Lung (tissue), 12 donors: ENCODE data around the gene TAOK1. TPM values are rescaled to one million over a fixed set of nuclear protein-coding genes. Genes with fewer than 3 reads are reported as not detected.

Experiments
- ATAC-seq: fragments of 200-7000 bp; cut with Tn5 transposase; one replicate; pipeline ENCODE4 v1.9.1; 2020; ENCODE audit warnings: moderate number of reproducible peaks; ENCODE audit not compliant: insufficient read depth, low FRiP score
- DNase-seq, 3 donors: peaks; one replicate each; pipeline ENCODE4 v3.0.0-alpha.2; 2013 to 2017
- H3K27ac ChIP-seq, 2 donors: one replicate each; pipeline ENCODE4 v1.5.1; 2013; ENCODE audit warnings: mild to moderate bottlenecking in 2 of 2, moderate library complexity in 2 of 2, control low read depth in 1 of 2, inconsistent platforms in 1 of 2, low read depth in 1 of 2, low read length in 1 of 2
- H3K27me3 ChIP-seq, 3 donors: one replicate each; pipeline ENCODE4 v1.5.1; 2013; ENCODE audit warnings: low read length in 2 of 3; ENCODE audit not compliant: control insufficient read depth in 3 of 3, insufficient read depth in 3 of 3
- H3K36me3 ChIP-seq, 4 donors: one replicate each; pipeline ENCODE4 v1.5.1; 2013; ENCODE audit warnings: low read length in 4 of 4, mild to moderate bottlenecking in 1 of 4, moderate library complexity in 1 of 4; ENCODE audit not compliant: control insufficient read depth in 4 of 4, insufficient read depth in 4 of 4
- H3K4me1 ChIP-seq, 5 donors: one replicate each; pipeline ENCODE4 v1.5.1; 2013; ENCODE audit warnings: low read length in 5 of 5, mild to moderate bottlenecking in 2 of 5, moderate library complexity in 1 of 5; ENCODE audit not compliant: control insufficient read depth in 5 of 5, insufficient read depth in 5 of 5
- H3K4me3 ChIP-seq: one replicate; pipeline ENCODE4 v1.5.1; 2013; ENCODE audit warnings: mild to moderate bottlenecking, control low read depth, moderate library complexity
- H3K9ac ChIP-seq, 2 donors: one replicate each; pipeline ENCODE4 v1.5.1; 2013; ENCODE audit warnings: low read length in 2 of 2, control low read depth in 1 of 2; ENCODE audit not compliant: insufficient read depth in 1 of 2
- H3K9me3 ChIP-seq, 4 donors: one replicate each; pipeline ENCODE4 v1.5.1; 2013; ENCODE audit warnings: low read length in 3 of 4, mild to moderate bottlenecking in 1 of 4, moderate library complexity in 1 of 4; ENCODE audit not compliant: control insufficient read depth in 4 of 4, insufficient read depth in 3 of 4
- WGBS, 2 donors: extraction: QIAGEN DNeasy Blood & Tissue Kit; methylation state at CpG; one replicate each; pipeline ENCODE4 v1.1.7; 2013; 5-methylcytosine and 5-hydroxymethylcytosine counted together
- polyA plus RNA-seq, 2 donors: library from polyadenylated mRNA; stranded (reverse); fragments of 200-250 nt; gene quantifications; one replicate each; pipeline ENCODE4 v1.2.1, GENCODE V29; 2013
- total RNA-seq, 2 donors: library from RNA; depleted of rRNA in 1 of 2; stranded (reverse); fragments of >200 nt in 1 of 2; gene quantifications; one replicate each; pipeline ENCODE4 v1.2.1, GENCODE V29; 2014 to 2021
- TF ChIP-seq, protein P1 (sequence below): IDR thresholded peaks from 2 replicates; pipeline ENCODE4 v1.5.1; 2012; ENCODE audit warnings: mild to moderate bottlenecking; ENCODE audit errors: control extremely low read depth, extremely low read depth
- donor health status: control.
- donor health status: control.
- donor health status: Bipolar disorder and iron deficiency.
- donor health status: healthy.
- donor health status: DM: yes; HTN: yes; CAD: no.

The TAOK1 gene
- total and polyA plus RNA-seq, 4 donors: 8.8 to 81.0 (median 37.3) TPM

DNA sequence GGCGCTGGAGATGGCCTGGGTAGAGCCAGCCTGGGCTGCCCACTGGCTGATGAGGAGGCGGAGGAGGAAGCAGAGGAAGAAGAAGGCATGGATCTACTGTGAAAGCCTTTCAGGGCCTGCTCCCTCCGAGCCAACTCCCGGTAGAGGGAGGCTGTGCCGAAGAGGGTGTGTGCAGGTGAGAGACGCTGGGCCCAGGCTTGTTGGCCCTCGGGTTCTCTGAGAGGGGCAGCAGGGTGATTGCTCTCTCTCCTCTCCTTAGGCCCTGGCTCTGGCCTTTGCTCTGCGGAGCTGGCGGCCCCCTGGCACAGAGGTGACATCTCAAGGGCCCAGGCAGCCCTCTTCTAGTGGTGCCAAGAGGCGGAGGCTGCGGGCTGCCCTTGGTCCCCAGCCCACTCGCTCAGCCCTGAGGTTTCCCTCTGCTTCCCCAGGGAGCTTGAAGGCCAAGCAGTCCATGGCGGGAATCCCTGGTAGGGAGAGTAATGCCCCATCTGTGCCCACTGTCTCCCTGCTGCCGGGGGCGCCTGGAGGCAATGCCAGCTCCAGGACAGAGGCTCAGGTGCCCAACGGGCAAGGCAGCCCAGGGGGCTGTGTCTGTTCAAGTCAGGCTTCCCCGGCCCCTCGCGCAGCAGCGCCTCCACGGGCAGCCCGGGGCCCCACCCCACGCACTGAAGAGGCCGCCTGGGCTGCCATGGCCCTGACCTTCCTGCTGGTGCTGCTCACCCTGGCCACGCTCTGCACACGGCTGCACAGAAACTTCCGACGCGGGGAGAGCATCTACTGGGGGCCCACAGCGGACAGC lies 181.9 kb downstream of the TAOK1 start:
- Histone ChIP-seq H3K9ac (no peak overlapping the region), H3K4me3 (no peak overlapping the region), H3K27me3 (no peaks in the 10 kb centered on the region), H3K36me3 (peaks cover 3 to 39% (median 18%) of the 10 kb centered on the region in 4 donors), H3K27ac (no peak overlapping the region), H3K9me3 (no peaks in the 10 kb centered on the region), H3K4me1 (peaks cover 0 to 22% (median 6%) of the 10 kb centered on the region in 5 donors)
- DNase-seq (no peak), ATAC-seq (no peak)
- TF ChIP-seq, protein P1, sequence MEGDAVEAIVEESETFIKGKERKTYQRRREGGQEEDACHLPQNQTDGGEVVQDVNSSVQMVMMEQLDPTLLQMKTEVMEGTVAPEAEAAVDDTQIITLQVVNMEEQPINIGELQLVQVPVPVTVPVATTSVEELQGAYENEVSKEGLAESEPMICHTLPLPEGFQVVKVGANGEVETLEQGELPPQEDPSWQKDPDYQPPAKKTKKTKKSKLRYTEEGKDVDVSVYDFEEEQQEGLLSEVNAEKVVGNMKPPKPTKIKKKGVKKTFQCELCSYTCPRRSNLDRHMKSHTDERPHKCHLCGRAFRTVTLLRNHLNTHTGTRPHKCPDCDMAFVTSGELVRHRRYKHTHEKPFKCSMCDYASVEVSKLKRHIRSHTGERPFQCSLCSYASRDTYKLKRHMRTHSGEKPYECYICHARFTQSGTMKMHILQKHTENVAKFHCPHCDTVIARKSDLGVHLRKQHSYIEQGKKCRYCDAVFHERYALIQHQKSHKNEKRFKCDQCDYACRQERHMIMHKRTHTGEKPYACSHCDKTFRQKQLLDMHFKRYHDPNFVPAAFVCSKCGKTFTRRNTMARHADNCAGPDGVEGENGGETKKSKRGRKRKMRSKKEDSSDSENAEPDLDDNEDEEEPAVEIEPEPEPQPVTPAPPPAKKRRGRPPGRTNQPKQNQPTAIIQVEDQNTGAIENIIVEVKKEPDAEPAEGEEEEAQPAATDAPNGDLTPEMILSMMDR: no peak
- WGBS, 2 donors: 64 to 67% methylated on average over 28 to 30 of the region's 30 CpGs

DNA sequence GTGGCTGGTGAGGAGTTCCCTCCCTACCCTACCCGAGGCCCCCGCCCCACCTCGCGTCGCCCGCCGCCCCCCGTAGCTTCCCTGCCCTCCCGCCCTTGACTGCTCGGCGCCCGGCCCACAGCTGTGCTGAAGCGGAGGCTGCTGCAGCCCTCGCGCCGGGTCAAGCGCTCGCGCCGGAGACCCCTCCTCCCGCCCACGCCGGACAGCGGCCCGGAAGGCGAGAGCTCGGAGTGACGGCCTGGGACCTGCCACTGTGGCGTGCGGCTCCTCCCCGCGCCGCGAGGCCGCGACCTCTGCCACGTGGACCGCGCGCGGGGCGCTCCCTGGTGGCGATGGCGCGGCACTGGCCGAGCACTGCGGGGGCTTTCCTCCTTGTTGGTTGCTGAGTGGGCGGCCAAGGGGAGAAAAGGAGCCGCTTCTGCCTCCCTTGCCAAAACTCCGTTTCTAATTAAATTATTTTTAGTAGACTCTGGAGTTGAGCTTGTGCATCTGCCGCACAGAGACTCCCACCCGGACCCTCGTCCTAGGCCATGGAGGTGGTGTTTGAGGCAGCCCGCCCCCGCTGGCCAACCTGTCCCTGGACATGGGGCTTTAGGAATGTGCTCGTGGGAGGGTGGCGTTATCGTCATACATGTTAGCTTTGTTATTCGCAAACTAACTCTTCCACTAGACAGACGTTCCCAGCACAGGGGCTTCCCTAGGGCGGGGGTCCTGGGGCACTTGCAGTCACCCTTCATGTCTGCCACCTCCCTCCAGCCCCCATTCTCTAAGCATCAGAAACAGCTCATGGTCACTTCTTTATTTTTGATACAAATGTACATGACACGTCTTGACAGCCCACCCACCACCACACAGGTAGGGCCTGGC lies 182.8 kb downstream of the TAOK1 start:
- 35 to 39% methylated on average over 53 to 62 of the region's 62 CpGs for WGBS, 2 donors
- H3K27me3 ChIP-seq: no peaks in the 10 kb centered on the region
- TF ChIP-seq, protein P1: no peak
- H3K9me3 ChIP-seq: no peaks in the 10 kb centered on the region
- H3K36me3 ChIP-seq: peaks cover 3 to 46% (median 18%) of the 10 kb centered on the region in 4 donors
- no peak overlapping the region for H3K9ac ChIP-seq
- DNase-seq (peak; percentile 53 to 58 (median 58)), ATAC-seq (no peak)
- no peak overlapping the region for H3K4me3 ChIP-seq
- H3K4me1 ChIP-seq: peaks cover 0 to 22% (median 6%) of the 10 kb centered on the region in 5 donors
- no peak overlapping the region for H3K27ac ChIP-seq

DNA sequence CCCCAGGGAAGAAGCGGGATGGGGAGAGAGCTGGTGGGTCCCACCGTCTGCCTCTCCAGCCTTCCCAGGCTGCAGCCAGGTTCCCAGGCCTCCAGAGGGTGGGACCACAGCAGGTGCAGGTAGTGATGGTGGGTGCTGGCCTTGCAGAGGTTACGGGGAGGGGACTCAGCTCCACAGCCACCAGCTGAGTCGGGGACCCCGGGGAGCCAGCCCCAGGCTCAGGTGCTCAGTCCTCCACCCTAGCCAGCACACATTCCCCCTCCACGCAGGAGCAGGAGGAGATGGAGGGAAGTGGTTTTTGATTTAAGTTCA lies 183.4 kb downstream of the TAOK1 start:
- H3K4me1 ChIP-seq: peaks cover 0 to 26% (median 6%) of the 10 kb centered on the region in 5 donors
- TF ChIP-seq, protein P1: no peak

More for the DNA sequence above, 183.4 kb downstream of the TAOK1 start:
- ATAC-seq (no peak), DNase-seq (no peak)
- H3K27me3 ChIP-seq: no peaks in the 10 kb centered on the region
- H3K9me3 ChIP-seq: no peaks in the 10 kb centered on the region
- H3K36me3 ChIP-seq: peaks cover 3 to 51% (median 20%) of the 10 kb centered on the region in 4 donors
- H3K9ac ChIP-seq: no peak overlapping the region
- WGBS, 2 donors: 88 to 92% methylated on average over 6 of the region's 6 CpGs
- H3K4me3 ChIP-seq: no peak overlapping the region
- H3K27ac ChIP-seq: no peak overlapping the region
